Heart left ventricle (tissue), 13 donors: ENCODE data around the gene HDAC8.

Source experiments
- POLR2A ChIP-seq, 2 donors: fragments of 450-650 bp; IDR thresholded peaks; one replicate each; pipeline ENCODE4 v1.6.1; 2017; ENCODE audit warnings: antibody characterized with exemption in 2 of 2, mild to moderate bottlenecking in 2 of 2, moderate library complexity in 2 of 2
- TF ChIP-seq, protein P1 (sequence below), 12 donors: fragments of 200-600 bp; sonication (generic) in 4 of 12; IDR thresholded peaks; one replicate each; pipeline versions ENCODE4 v1.5.0 to v1.8.0; 2018 to 2022; ENCODE audit warnings: antibody characterized with exemption in 12 of 12, mild to moderate bottlenecking in 5 of 12
- donor health status: ischemic (EF 13 %, LVEDD 7.1; RV severe dilation, severe dysfunction).
- donor health status: DM: no; HTN: yes; CAD: no.
- donor health status: DM: no; HTN: no; CAD: no.
- donor health status: ischemic (EF 25% LVEDD 6.9; RV normal size, moderate dysfunction).
- donor health status: ischemic (EF 25% LVEDD 5.7; RV mildly dilated, moderate dysfunction).
- donor health status: ischemic (EF 35%, LVEDD 5.7; RV mildly dilated, moderate dysfunction).
- donor health status: nonischemic (EF 11% LVEDD 7.7; RV severe dilation, severe dysfunction).
- donor health status: DM: yes; HTN: yes; CAD: no.
- donor health status: PGD.
- donor health status: ischemic (EF 29% LVEDD 5.4; RV normal size, mild dysfunction).
- donor health status: nonischemic (EF 23%, LVEDD 6.1; RV moderate dilation, normal function).

DNA sequence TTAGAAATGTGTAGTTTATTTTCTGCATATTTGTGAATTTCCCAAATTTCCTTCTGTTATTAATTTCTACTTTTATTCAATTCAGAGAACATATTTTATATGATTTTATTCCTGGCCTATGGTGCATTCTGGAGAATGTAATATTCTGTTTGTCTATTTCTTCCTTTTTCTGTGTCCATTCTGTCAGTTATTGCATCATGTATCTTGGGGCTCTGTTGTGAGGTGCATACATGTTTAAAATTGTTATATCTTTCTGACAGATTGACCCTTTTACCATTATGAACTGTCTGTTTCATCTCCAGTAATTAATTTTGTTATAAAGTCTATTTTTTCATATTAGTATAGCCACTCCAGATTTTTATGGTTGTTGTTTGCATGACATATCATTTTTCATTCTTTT, 170.0 kb downstream of the HDAC8 start:
- TF ChIP-seq, protein P1, sequence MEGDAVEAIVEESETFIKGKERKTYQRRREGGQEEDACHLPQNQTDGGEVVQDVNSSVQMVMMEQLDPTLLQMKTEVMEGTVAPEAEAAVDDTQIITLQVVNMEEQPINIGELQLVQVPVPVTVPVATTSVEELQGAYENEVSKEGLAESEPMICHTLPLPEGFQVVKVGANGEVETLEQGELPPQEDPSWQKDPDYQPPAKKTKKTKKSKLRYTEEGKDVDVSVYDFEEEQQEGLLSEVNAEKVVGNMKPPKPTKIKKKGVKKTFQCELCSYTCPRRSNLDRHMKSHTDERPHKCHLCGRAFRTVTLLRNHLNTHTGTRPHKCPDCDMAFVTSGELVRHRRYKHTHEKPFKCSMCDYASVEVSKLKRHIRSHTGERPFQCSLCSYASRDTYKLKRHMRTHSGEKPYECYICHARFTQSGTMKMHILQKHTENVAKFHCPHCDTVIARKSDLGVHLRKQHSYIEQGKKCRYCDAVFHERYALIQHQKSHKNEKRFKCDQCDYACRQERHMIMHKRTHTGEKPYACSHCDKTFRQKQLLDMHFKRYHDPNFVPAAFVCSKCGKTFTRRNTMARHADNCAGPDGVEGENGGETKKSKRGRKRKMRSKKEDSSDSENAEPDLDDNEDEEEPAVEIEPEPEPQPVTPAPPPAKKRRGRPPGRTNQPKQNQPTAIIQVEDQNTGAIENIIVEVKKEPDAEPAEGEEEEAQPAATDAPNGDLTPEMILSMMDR (IDR thresholded peaks at IDR 0.05) = no peak
- TF ChIP-seq POLR2A (IDR thresholded peaks at IDR 0.05) = no peak
